GM19239 (cell line): ENCODE measurements around the gene LOXL1.

ENCODE experiments used
- DNase-seq: peaks from one replicate; pipeline ENCODE4 v3.0.0; 2011; ENCODE audit warnings: low spot score; ENCODE audit not compliant: insufficient read length
- FAIRE-seq: peaks from 2 replicates; lab custom pipeline; 2011; peaks lifted over from hg19 to GRCh38; lab: Jason Lieb, UNC

LOXL1 gene

GRCh38 chr15:73899197-73900094, 26.8 kb upstream of the LOXL1 start:
- DNase-seq (no peak), FAIRE-seq (no peak)

GRCh38 chr15:73900095-73900712, 26.1 kb upstream of the LOXL1 start:
- DNase-seq: no peak

GRCh38 chr15:73901126-73901810, 25.0 kb upstream of the LOXL1 start:
- DNase-seq: no peak
- FAIRE-seq: no peak

More at GRCh38 chr15:73900095-73900712, 26.1 kb upstream of the LOXL1 start:
- no peak for FAIRE-seq

- DNase-seq (no peak), FAIRE-seq (no peak)
Measured at GRCh38 chr15:73902121-73903020, 23.9 kb upstream of the LOXL1 start.

GRCh38 chr15:73904026-73904815, 22.0 kb upstream of the LOXL1 start:
- DNase-seq: no peak
- FAIRE-seq: no peak

GRCh38 chr15:73905225-73905827, 20.9 kb upstream of the LOXL1 start:
- FAIRE-seq (no peak), DNase-seq (no peak)

GRCh38 chr15:73906346-73907034, 19.8 kb upstream of the LOXL1 start:
- FAIRE-seq: no peak

GRCh38 chr15:73907035-73907408, 19.2 kb upstream of the LOXL1 start:
- DNase-seq: no peak

More at GRCh38 chr15:73906346-73907034, 19.8 kb upstream of the LOXL1 start:
- DNase-seq: no peak

GRCh38 chr15:73908030-73908821, 18.0 kb upstream of the LOXL1 start:
- DNase-seq: peak; percentile 62

More at GRCh38 chr15:73907035-73907408, 19.2 kb upstream of the LOXL1 start:
- FAIRE-seq: no peak

GRCh38 chr15:73908822-73909122, 17.5 kb upstream of the LOXL1 start:
- DNase-seq: no peak
- FAIRE-seq: no peak

More at GRCh38 chr15:73908030-73908821, 18.0 kb upstream of the LOXL1 start:
- peak; percentile 78 for FAIRE-seq

GRCh38 chr15:73909651-73910050, 16.6 kb upstream of the LOXL1 start:
- FAIRE-seq: no peak

GRCh38 chr15:73910522-73911303, 15.5 kb upstream of the LOXL1 start:
- FAIRE-seq (no peak), DNase-seq (no peak)

More at GRCh38 chr15:73909651-73910050, 16.6 kb upstream of the LOXL1 start:
- DNase-seq: no peak

GRCh38 chr15:73912030-73912596, 14.1 kb upstream of the LOXL1 start:
- DNase-seq (no peak), FAIRE-seq (no peak)

- no peak for FAIRE-seq
- no peak for DNase-seq
Measured at GRCh38 chr15:73914145-73914544, 12.1 kb upstream of the LOXL1 start.

- no peak for DNase-seq
- FAIRE-seq: no peak
Measured at GRCh38 chr15:73915082-73915481, 11.2 kb upstream of the LOXL1 start.

GRCh38 chr15:73918784-73919183, 7.5 kb upstream of the LOXL1 start:
- FAIRE-seq: no peak

More at GRCh38 chr15:73918784-73919183, 7.5 kb upstream of the LOXL1 start:
- no peak for DNase-seq
